ENCODE measurements around the gene RAP1GAP2. TPM values are rescaled to one million over a fixed set of nuclear protein-coding genes. Genes with fewer than 3 reads are reported as not detected.

Gene RAP1GAP2
- total RNA-seq, 1 donor from 2014 or later: 8.6 TPM

DNA sequence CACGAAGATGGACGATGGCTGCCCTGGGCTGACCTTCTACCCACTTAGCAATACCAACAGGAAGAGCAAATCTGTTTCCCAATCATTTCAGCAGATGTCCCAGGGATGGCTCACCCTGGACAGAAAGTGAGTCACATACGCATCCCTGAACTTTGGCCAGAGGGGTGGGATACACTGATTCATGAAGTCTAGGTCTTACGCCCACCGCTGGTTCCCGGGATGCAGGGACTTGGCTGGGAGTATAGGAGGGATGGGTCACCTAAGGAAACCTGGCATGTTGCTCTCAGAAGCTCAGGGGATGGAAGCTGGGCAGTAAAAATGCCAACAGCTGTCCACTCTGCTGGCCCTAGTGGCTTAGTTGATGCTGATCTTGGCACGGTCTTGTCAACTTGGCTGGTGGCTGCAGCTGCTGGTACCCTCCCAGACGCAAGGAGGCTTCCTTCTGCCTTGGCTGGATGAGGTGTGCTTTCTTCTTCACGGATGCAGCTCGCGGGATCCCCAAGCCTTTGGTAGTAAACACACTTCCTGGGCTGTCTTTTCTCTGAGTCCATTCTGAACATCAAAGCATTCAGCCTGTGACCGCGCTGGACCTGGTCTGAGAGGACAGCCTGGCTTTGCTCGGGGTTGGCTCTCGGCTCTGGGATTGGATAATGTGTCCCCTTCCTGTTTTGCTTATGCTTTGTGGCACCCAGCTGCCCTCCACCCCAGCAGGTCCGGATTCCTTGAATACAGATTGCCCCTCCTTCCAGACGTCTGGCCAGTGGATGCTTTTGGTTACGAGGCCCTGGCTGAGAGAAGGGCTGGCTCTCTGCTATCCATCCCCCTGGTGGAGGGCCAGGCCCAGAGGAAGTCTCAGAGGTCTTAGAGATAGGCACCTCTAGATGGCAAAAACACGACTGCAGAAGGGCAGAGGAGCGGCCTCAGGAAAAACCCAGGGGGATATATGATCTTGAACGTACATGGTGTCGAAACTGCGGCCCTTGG is 71.5 kb downstream of the RAP1GAP2 start:
- Mint-ChIP-seq H3K4me1 (ENCODE audit: low read depth, unreplicated experiment) (peaks cover 7% of the 10 kb centered on the region), H3K36me3 (ENCODE audit: low read depth, unreplicated experiment) (peaks cover 4% of the 10 kb centered on the region), H3K27me3 (ENCODE audit: low read depth, unreplicated experiment) (no peaks in the 10 kb centered on the region), H3K27ac (ENCODE audit: unreplicated experiment) (peak overlapping the region; percentile 19), H3K9me3 (ENCODE audit: unreplicated experiment) (no peaks in the 10 kb centered on the region), H3K4me3 (ENCODE audit: unreplicated experiment) (no peak overlapping the region)
- peaks cover 5% of the 10 kb centered on the region for H3K4me1 ChIP-seq (ENCODE audit: insufficient read depth, low read length)
- TF ChIP-seq EZH2 (IDR thresholded peaks at IDR 0.05; ENCODE audit: insufficient read depth, low read length) (no peak), CTCF (IDR thresholded peaks at IDR 0.05; ENCODE audit: insufficient read depth, low read depth, low read length) (no peak)
- H4K20me1 ChIP-seq (ENCODE audit: insufficient read depth, low read length): no peaks in the 10 kb centered on the region
- no peaks in the 10 kb centered on the region for H3K36me3 ChIP-seq (ENCODE audit: insufficient read depth, low read length)
- H3K9me3 ChIP-seq (ENCODE audit: insufficient read depth, low read depth, low read length): no peaks in the 10 kb centered on the region
- peak; percentile 54 for DNase-seq (ENCODE audit: low read depth)
- FAIRE-seq: no peak
- no peaks in the 10 kb centered on the region for H3K79me2 ChIP-seq (ENCODE audit: insufficient read depth, low read length)
- H3K4me2 ChIP-seq (ENCODE audit: low read length): peak overlapping the region; percentile 19
- H3K4me3 ChIP-seq (ENCODE audit: insufficient read depth, low read depth, low read length): no peak overlapping the region
- no peak overlapping the region for H3K27ac ChIP-seq (ENCODE audit: low read depth, low read length)
- no peak overlapping the region for H2AFZ ChIP-seq (ENCODE audit: low read depth, low read length)
- peaks cover 3% of the 10 kb centered on the region for H3K27me3 ChIP-seq (ENCODE audit: insufficient read depth, low read length)
- H3K9ac ChIP-seq (ENCODE audit: low read length): no peak overlapping the region

DNA sequence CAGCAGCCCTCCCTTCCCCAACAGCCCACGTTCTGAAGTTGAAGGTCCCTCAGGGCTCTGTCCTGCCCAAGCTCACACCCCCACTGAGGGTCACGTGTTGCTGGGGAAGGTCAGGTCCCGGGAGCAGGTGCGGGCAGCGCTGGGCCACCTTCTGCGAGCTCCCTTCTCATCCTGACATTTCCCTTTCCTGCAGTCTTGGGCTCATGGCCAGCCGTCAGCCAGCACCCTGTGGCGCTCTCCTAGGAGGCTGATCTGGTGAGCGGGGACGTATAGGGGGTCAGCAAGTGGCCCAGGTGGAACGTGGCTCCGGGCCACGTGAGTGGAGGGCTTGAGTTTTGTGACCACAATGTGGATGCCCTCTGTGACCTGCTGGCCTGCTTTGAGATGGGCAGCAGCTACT is 73.4 kb downstream of the RAP1GAP2 start:
- peaks cover 4% of the 10 kb centered on the region for H3K36me3 Mint-ChIP-seq (ENCODE audit: low read depth, unreplicated experiment)
- H3K27me3 Mint-ChIP-seq (ENCODE audit: low read depth, unreplicated experiment): no peaks in the 10 kb centered on the region
- no peak overlapping the region for H3K4me2 ChIP-seq (ENCODE audit: low read length)
- no peak for DNase-seq (ENCODE audit: low read depth)
- no peaks in the 10 kb centered on the region for H3K9me3 ChIP-seq (ENCODE audit: insufficient read depth, low read depth, low read length)
- H3K9me3 Mint-ChIP-seq (ENCODE audit: unreplicated experiment): no peaks in the 10 kb centered on the region
- TF ChIP-seq EZH2 (IDR thresholded peaks at IDR 0.05; ENCODE audit: insufficient read depth, low read length) (no peak), CTCF (IDR thresholded peaks at IDR 0.05; ENCODE audit: insufficient read depth, low read depth, low read length) (no peak)
- no peak overlapping the region for H2AFZ ChIP-seq (ENCODE audit: low read depth, low read length)
- no peaks in the 10 kb centered on the region for H4K20me1 ChIP-seq (ENCODE audit: insufficient read depth, low read length)
- no peaks in the 10 kb centered on the region for H3K79me2 ChIP-seq (ENCODE audit: insufficient read depth, low read length)
- H3K36me3 ChIP-seq (ENCODE audit: insufficient read depth, low read length): no peaks in the 10 kb centered on the region
- H3K27me3 ChIP-seq (ENCODE audit: insufficient read depth, low read length): peaks cover 3% of the 10 kb centered on the region
- peaks cover 5% of the 10 kb centered on the region for H3K4me1 ChIP-seq (ENCODE audit: insufficient read depth, low read length)
- H3K27ac ChIP-seq (ENCODE audit: low read depth, low read length): no peak overlapping the region
- H3K4me1 Mint-ChIP-seq (ENCODE audit: low read depth, unreplicated experiment): peaks cover 14% of the 10 kb centered on the region
- H3K27ac Mint-ChIP-seq (ENCODE audit: unreplicated experiment): no peak overlapping the region
- no peak overlapping the region for H3K4me3 ChIP-seq (ENCODE audit: insufficient read depth, low read depth, low read length)
- no peak overlapping the region for H3K9ac ChIP-seq (ENCODE audit: low read length)
- no peak overlapping the region for H3K4me3 Mint-ChIP-seq (ENCODE audit: unreplicated experiment)
- no peak for FAIRE-seq

DNA sequence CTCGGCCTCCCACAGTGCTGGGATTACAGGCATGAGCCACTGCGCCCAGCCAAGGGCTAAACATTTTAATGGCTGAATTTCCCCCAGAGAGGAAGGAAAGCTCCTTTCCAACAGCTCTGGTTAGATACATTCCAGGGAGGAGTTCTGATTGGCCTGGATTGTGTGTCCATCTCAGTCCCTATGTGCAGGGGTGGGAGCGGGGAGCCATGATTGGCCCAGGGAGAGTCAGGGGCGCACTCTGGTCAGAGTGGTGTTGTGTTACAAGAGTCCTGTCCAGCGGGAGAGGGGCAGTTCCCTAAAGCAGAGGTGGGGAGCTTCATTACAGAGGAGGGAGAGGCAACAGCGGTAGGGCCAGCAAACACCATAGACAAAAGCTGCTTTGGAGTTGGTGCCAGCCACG is 75.0 kb downstream of the RAP1GAP2 start:
- H3K27me3 Mint-ChIP-seq (ENCODE audit: low read depth, unreplicated experiment): no peaks in the 10 kb centered on the region
- no peak overlapping the region for H3K4me3 ChIP-seq (ENCODE audit: insufficient read depth, low read depth, low read length)
- no peaks in the 10 kb centered on the region for H3K36me3 Mint-ChIP-seq (ENCODE audit: low read depth, unreplicated experiment)
- H4K20me1 ChIP-seq (ENCODE audit: insufficient read depth, low read length): no peaks in the 10 kb centered on the region
- H3K4me1 Mint-ChIP-seq (ENCODE audit: low read depth, unreplicated experiment): peaks cover 15% of the 10 kb centered on the region
- H3K4me2 ChIP-seq (ENCODE audit: low read length): no peak overlapping the region
- DNase-seq (ENCODE audit: low read depth): no peak
- H2AFZ ChIP-seq (ENCODE audit: low read depth, low read length): no peak overlapping the region
- no peak overlapping the region for H3K9ac ChIP-seq (ENCODE audit: low read length)
- H3K27ac ChIP-seq (ENCODE audit: low read depth, low read length): no peak overlapping the region
- no peak overlapping the region for H3K27ac Mint-ChIP-seq (ENCODE audit: unreplicated experiment)
- TF ChIP-seq EZH2 (IDR thresholded peaks at IDR 0.05; ENCODE audit: insufficient read depth, low read length) (no peak), CTCF (IDR thresholded peaks at IDR 0.05; ENCODE audit: insufficient read depth, low read depth, low read length) (no peak)
- H3K27me3 ChIP-seq (ENCODE audit: insufficient read depth, low read length): peaks cover 3% of the 10 kb centered on the region
- no peaks in the 10 kb centered on the region for H3K79me2 ChIP-seq (ENCODE audit: insufficient read depth, low read length)
- H3K4me3 Mint-ChIP-seq (ENCODE audit: unreplicated experiment): no peak overlapping the region
- H3K4me1 ChIP-seq (ENCODE audit: insufficient read depth, low read length): peaks cover 5% of the 10 kb centered on the region
- FAIRE-seq: no peak
- no peaks in the 10 kb centered on the region for H3K9me3 ChIP-seq (ENCODE audit: insufficient read depth, low read depth, low read length)
- H3K36me3 ChIP-seq (ENCODE audit: insufficient read depth, low read length): no peaks in the 10 kb centered on the region
- no peaks in the 10 kb centered on the region for H3K9me3 Mint-ChIP-seq (ENCODE audit: unreplicated experiment)
